Measurements from ENCODE around the gene IRAK1.
"Not testable (repeated sequence)": the region's sequence is repeated elsewhere in the genome, so short reads cannot be mapped to it uniquely, and the experiment has no call there.

IRAK1 gene

GRCh38 chrX:153993978-153994377 is 25.7 kb downstream of the IRAK1 start:
- DNase-seq, result no peak

DNA sequence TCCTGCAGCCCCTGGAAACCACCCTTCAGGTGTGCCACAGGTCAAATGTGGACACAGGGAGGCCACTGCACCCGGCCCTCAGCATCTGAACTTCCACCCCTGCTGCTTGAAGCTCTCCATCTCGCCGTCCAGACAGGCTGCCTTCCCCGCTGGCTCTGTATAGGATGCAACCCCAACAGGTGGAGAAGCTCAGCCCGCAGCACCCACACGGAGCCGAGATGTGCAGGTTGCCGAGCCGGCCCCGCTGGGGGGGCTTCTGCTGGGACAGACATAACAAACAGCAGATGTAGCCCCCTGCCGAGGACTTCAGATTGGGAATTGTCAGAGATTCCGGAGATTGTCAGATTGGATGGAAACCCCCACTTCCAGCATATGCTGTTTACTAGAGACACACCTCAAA is 26.6 kb downstream of the IRAK1 start:
- DNase-seq, result no peak

- DNase-seq, result no peak
These were observed 27.5 kb downstream of the IRAK1 start for GRCh38 chrX:153992180-153992579.

GRCh38 chrX:153991013-153991580 is 28.6 kb downstream of the IRAK1 start:
- DNase-seq, result no peak

GRCh38 chrX:153989973-153990655 is 29.6 kb downstream of the IRAK1 start:
- DNase-seq, result no peak

GRCh38 chrX:153988493-153988892 is 31.2 kb downstream of the IRAK1 start:
- no peak for DNase-seq

DNA sequence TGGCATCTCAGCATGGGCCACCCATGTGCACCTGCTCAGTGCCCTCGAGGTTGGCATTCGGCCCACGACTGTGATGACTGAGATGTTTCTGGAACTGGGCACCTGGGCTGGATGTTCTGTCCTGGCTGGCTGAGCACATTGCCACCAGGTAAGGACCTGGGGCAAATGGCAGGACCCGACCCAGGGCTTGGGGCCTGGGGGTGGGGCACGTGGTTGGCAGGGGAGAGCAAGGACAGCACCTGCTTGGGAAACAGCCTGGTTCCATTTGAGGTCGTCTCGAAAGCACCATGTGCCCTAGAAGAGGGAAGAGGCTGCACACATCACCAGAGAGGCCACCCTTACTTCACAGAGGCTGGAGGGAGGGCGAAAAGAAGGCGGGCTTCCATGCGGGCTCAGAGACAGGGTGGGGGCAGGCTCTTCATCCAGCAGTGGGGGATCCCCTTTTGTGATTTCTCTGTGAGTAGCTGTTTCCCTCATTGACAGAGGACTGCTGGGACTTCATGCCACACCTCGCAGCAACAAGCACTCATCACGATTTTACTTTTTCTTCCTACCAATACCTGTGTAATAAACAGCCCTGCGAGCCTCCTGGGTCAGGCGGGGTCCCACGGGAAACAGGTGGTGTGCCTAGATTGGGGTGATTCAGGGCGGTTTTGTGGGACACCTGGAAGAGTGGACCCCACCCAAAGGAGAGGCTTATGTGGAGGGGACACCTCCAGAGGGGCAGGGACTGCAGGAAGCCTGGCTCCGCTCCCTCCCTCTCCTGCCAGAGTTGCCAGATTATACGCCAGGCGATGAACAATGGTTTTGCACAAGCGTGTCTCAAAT is 35.1 kb downstream of the IRAK1 start:
- DNase-seq, result no peak

- DNase-seq, result no peak
These were observed 36.3 kb downstream of the IRAK1 start for GRCh38 chrX:153983321-153983801.

- peak; percentile 74 for DNase-seq
These were observed 37.8 kb downstream of the IRAK1 start for GRCh38 chrX:153981771-153982533.

DNA sequence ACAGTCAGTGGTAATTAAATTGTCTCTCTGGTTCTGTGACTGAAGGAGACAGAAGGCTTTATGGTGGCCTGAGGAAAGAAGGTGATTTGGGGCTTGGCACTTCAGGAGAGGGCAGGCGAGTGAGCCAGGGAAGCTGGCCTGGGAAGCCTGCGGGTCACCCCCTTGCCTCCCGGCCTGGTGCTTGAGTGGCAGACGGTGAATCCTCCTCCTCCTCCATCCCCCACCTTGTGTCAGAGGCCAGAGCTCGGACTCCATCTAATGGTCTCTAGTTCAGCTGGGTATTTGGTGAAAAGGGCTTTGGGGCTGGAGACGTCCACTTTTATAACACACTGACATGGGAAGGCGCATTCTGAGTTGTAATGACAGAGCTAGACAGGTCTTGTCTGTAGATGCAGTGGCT is 38.5 kb downstream of the IRAK1 start:
- no peak for DNase-seq

GRCh38 chrX:153980394-153980793 is 39.3 kb downstream of the IRAK1 start:
- not testable (repeated sequence) for DNase-seq

DNA sequence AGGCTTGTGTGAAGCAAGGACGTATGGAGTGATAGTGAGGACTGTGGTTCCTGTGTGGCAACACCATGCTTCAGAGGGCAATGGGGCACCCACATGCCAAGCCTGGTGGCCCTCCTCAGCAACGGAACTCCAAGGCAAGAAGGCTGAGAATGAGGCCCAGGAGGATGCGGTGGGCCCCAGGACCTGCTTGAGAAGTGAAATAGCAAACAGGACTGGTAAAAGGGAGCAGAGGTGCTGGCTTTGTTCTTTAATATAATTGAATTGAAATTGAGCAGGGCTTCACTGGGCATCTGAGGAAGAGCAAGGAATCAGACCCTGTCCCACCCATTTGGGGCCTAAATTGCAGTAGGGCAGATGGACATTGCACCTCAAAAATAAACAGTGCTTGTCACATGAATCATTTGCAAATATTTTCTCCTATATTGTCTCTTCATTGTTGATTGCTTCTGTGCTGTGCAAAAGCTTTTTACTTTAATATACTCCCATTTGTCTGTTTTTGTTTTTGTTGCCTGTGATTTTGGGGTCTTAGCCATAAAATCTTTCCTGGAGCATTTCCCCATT is 44.9 kb downstream of the IRAK1 start:
- DNase-seq, result no peak

- DNase-seq, result no peak
These were observed 45.5 kb downstream of the IRAK1 start for GRCh38 chrX:153974003-153974725.

GRCh38 chrX:153973127-153974002 is 46.3 kb downstream of the IRAK1 start:
- DNase-seq, result no peak

GRCh38 chrX:153972368-153973126 is 47.2 kb downstream of the IRAK1 start, which contains the start of gene TMEM187:
Gene TMEM187, plus strand, starts transcription at chrX:153972754. Its CDS starts 9,309 bp downstream, at chrX:153982063.
- peak; percentile 86 for DNase-seq

- DNase-seq, result peak; percentile 92
These were observed 48.0 kb downstream of the IRAK1 start, which contains the start of gene HCFC1 for GRCh38 chrX:153971450-153972367. Gene HCFC1, minus strand, starts transcription at chrX:153971818. Its CDS starts 978 bp downstream, at chrX:153970840.

DNA sequence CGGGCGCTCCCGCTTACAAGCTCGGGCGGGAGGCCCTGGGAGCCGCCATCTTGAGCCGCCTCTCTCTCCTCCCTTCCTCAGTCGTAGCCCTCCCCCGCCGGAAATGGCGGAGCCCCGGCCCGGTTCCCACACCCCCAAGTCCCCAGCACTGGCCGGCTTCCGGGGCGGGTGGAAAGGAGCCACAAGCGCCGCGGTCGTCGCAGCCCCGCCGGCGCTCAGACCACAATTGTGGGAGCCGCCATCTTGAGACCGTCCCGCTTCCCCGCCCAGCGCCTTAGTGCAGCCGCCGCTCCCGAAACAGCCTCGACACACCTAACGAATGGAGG is 48.6 kb downstream of the IRAK1 start:
- DNase-seq, result peak; percentile 68

DNA sequence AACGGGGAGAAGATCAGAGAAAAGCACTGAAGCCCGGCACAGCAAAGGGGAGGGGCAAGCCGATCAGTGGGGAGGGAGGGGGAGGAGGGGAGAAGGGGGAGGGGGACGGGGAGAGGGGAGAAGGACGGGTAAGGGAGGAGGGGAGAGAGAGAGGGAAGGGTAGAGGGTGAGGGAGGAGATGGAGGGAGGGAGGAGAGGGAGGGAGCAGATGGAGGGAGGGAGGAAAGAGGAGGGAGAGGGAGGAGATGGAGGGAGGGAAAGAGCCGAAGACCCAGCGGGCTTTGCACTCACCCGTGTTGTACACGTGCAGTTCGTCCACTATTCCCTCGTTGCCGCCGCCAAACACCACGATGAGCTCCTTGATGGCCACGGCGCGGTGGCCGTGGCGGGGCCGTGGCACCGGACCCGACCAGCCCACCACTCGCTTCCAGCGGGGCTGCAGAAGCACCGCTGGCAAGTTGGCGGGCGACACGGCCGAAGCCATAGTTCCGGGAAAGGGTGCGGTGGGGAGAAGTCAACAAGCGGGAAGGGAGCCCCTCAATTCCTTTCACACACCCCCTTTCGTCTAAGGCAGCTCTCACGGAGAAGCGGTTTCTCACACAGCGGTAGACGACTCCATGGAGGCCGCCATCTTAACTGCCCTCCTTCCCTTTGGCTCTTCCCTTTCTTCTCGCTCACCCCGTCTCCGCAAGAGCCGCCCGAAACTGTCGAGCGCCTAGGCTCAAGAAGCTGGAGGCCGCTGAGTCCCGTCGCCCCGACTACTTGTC is 49.2 kb downstream of the IRAK1 start:
- DNase-seq, result no peak

Data from GDM1 (cell line).